HG03439 (cell line): ENCODE data around the gene SLITRK3.
A peak's percentile ranks its signal among the peaks of the same experiment; 100 is the strongest.
"Not testable (repeated sequence)": the region's sequence is repeated elsewhere in the genome, so short reads cannot be mapped to it uniquely, and the experiment has no call there.

Experiments used
- ATAC-seq: cut with Tn5 transposase; IDR thresholded peaks from one replicate; pipeline ENCODE4 v1.9.1; 2021; ENCODE audit warnings: mild to moderate bottlenecking, moderate library complexity; ENCODE audit not compliant: unreplicated experiment

Gene SLITRK3

GRCh38 chr3:165192610-165193192 lies 3.5 kb downstream of the SLITRK3 start:
- no peak for ATAC-seq

GRCh38 chr3:165191491-165191890 lies 4.7 kb downstream of the SLITRK3 start:
- no peak for ATAC-seq

GRCh38 chr3:165188452-165188851 lies 7.7 kb downstream of the SLITRK3 start:
- ATAC-seq: no peak

GRCh38 chr3:165185707-165186327 lies 10.4 kb downstream of the SLITRK3 start:
- peak; percentile 92 for ATAC-seq

- no peak for ATAC-seq
These were observed 14.6 kb downstream of the SLITRK3 start for GRCh38 chr3:165181556-165181955.

- no peak for ATAC-seq
These were observed 25.9 kb downstream of the SLITRK3 start for GRCh38 chr3:165170236-165170635.

GRCh38 chr3:165169368-165169767 lies 26.8 kb downstream of the SLITRK3 start:
- ATAC-seq: no peak

- ATAC-seq: no peak
These were observed 33.3 kb downstream of the SLITRK3 start for GRCh38 chr3:165162883-165163282.

GRCh38 chr3:165159760-165160421 lies 36.3 kb downstream of the SLITRK3 start:
- no peak for ATAC-seq

- ATAC-seq: no peak
These were observed 38.2 kb downstream of the SLITRK3 start for GRCh38 chr3:165158011-165158410.

- ATAC-seq: no peak
These were observed 39.3 kb downstream of the SLITRK3 start for GRCh38 chr3:165156757-165157420.

GRCh38 chr3:165148876-165149441 lies 47.2 kb downstream of the SLITRK3 start:
- ATAC-seq: no peak

- no peak for ATAC-seq
These were observed 51.9 kb downstream of the SLITRK3 start for GRCh38 chr3:165144271-165144670.

GRCh38 chr3:165139918-165140317 lies 56.3 kb downstream of the SLITRK3 start:
- not testable (repeated sequence) for ATAC-seq
